GM21360 (cell line): ENCODE data around the gene GOLGA8T.
"Not testable (repeated sequence)": the region's sequence is repeated elsewhere in the genome, so short reads cannot be mapped to it uniquely, and the experiment has no call there.

ENCODE experiments used
- ATAC-seq: cut with Tn5 transposase; IDR thresholded peaks from one replicate; pipeline ENCODE4 v1.9.1; 2021; ENCODE audit warnings: mild to moderate bottlenecking, moderate library complexity; ENCODE audit not compliant: unreplicated experiment

The GOLGA8T gene

GRCh38 chr15:30191143-30191542, 56.3 kb downstream of the GOLGA8T start:
- ATAC-seq: not testable (repeated sequence)

GRCh38 chr15:30191639-30192038, 56.8 kb downstream of the GOLGA8T start:
- not testable (repeated sequence) for ATAC-seq

GRCh38 chr15:30192119-30192745, 57.4 kb downstream of the GOLGA8T start:
- ATAC-seq: not testable (repeated sequence)

GRCh38 chr15:30192892-30193291, 58.0 kb downstream of the GOLGA8T start:
- ATAC-seq: not testable (repeated sequence)
